Transverse colon (tissue), 4 donors: ENCODE results near the gene PTPRE. TPM values are rescaled to one million over a fixed set of nuclear protein-coding genes. Genes with fewer than 3 reads are reported as not detected.
A peak's percentile ranks its signal among the peaks of the same experiment; 100 is the strongest.

Source experiments
- DNase-seq: peaks from one replicate; pipeline ENCODE4 v3.0.0-alpha.2; 2019
- H3K27ac ChIP-seq, 4 donors: fragments of 200-600 bp; sonication (generic); 2 replicates each; pipeline ENCODE4 v1.5.1; 2016 to 2018; ENCODE audit warnings: inconsistent platforms in 4 of 4
- H3K27me3 ChIP-seq: fragments of 200-600 bp; sonication (generic); 2 replicates; pipeline ENCODE4 v1.5.1; 2017; ENCODE audit warnings: inconsistent platforms
- H3K36me3 ChIP-seq, 4 donors: fragments of 200-600 bp; sonication (generic); 2 replicates each; pipeline ENCODE4 v1.5.1; 2017 to 2019; ENCODE audit warnings: inconsistent platforms in 4 of 4
- H3K4me1 ChIP-seq, 4 donors: fragments of 200-600 bp; sonication (generic); 2 replicates each; pipeline ENCODE4 v1.5.1; 2017 to 2020; ENCODE audit warnings: inconsistent platforms in 4 of 4
- H3K4me3 ChIP-seq, 4 donors: fragments of 200-600 bp; sonication (generic); 1 replicate in 1 of 4; 2 replicates in 3 of 4; pipeline versions ENCODE4 v1.5.1 to v1.6.1; 2017 to 2019; ENCODE audit warnings: inconsistent platforms in 4 of 4
- H3K9me3 ChIP-seq, 2 donors: fragments of 200-600 bp; sonication (generic); 2 replicates each; pipeline ENCODE4 v1.5.1; 2017 to 2019; ENCODE audit warnings: inconsistent platforms in 2 of 2
- CTCF ChIP-seq, 5 experiments: fragments of 200-600 bp in 3 of 5; fragments of 450-650 bp in 2 of 5; sonication (generic) in 3 of 5; IDR thresholded peaks; 1 replicate in 2 of 5; 2 replicates in 3 of 5; pipeline ENCODE4 v1.5.1; 2016 to 2017; ENCODE audit warnings: antibody characterized with exemption in 5 of 5, inconsistent platforms in 3 of 5, mild to moderate bottlenecking in 2 of 5, moderate library complexity in 1 of 5
- EP300 ChIP-seq: sonication (generic); formaldehyde crosslinking; IDR thresholded peaks from one replicate; pipeline ENCODE4 v1.6.1; 2017; ENCODE audit warnings: antibody characterized with exemption, low read depth
- POLR2A ChIP-seq: fragments of 450-650 bp; IDR thresholded peaks from one replicate; pipeline ENCODE4 v1.6.1; 2016; ENCODE audit warnings: antibody characterized with exemption, mild to moderate bottlenecking, moderate library complexity
- POLR2AphosphoS5 ChIP-seq, 3 donors: sonication (generic); formaldehyde crosslinking; IDR thresholded peaks; one replicate each; pipeline ENCODE4 v1.6.1; 2016; ENCODE audit warnings: antibody characterized with exemption in 3 of 3
- WGBS, 2 donors: methylation state at CpG; one replicate each; pipeline ENCODE4 v1.1.5; 2018; ENCODE audit warnings: low coverage in 1 of 2; 5-methylcytosine and 5-hydroxymethylcytosine counted together
- in situ Hi-C, 4 donors: fragments of 200-750 bp; cut with MboI; loops; one replicate each; pipeline versions ENCODE4 v1.15.0 to v1.15.1; 2017; ENCODE audit warnings: low sequenced_read_pairs in 3 of 4, low pct_ligation_motif_present in 1 of 4, low pct_unique_long_range_greater_than_20kb in 1 of 4
- intact Hi-C: fragments of 100-400 bp; cut with DNase I; formaldehyde crosslinking; loops from one replicate; pipeline ENCODE4 v1.15.1; 2023; ENCODE audit warnings: low total_unique reads
- total RNA-seq, 4 donors: library from RNA; depleted of rRNA; stranded (reverse); fragments of >200 nt; gene quantifications; one replicate each; pipeline ENCODE4 v1.1.0, GENCODE V29; 2016

The PTPRE gene
- total RNA-seq, 4 donors from 2014 or later, result 25.7 to 43.6 (median 26.7) TPM

GRCh38 chr10:127888521-127889312 lies 18.2 kb upstream of the PTPRE start:
- TF ChIP-seq POLR2AphosphoS5 (IDR thresholded peaks at IDR 0.05), result peak; percentile 66 to 95 (median 93)
- TF ChIP-seq CTCF (IDR thresholded peaks at IDR 0.05), result no peak
- peak; percentile 94 for TF ChIP-seq POLR2A
- peak; percentile 11 for TF ChIP-seq EP300
- DNase-seq, result peak; percentile 76
- Histone ChIP-seq H3K27me3 (no peaks in the 10 kb centered on the region), H3K36me3 (no peaks in the 10 kb centered on the region), H3K4me1 (peaks cover 4 to 66% (median 34%) of the 10 kb centered on the region in 4 donors), H3K4me3 (peak overlapping the region in 1 of 4 donors; percentile 54), H3K9me3 (no peaks in the 10 kb centered on the region), H3K27ac (peak overlapping the region; percentile 73 to 86 (median 84))
- intact Hi-C loops, result no loop called here
- 39 to 62% methylated on average over 8 to 13 of the region's 13 CpGs for WGBS, 2 donors
- in situ Hi-C loops, result no loop called here

GRCh38 chr10:127889605-127890195 lies 17.2 kb upstream of the PTPRE start:
- Histone ChIP-seq H3K9me3 (no peaks in the 10 kb centered on the region), H3K36me3 (no peaks in the 10 kb centered on the region), H3K27ac (peak overlapping the region; percentile 73 to 86 (median 84)), H3K27me3 (no peaks in the 10 kb centered on the region), H3K4me1 (peaks cover 4 to 65% (median 33%) of the 10 kb centered on the region in 4 donors), H3K4me3 (peak overlapping the region in 3 of 4 donors; percentile 32 to 54 (median 37))
- intact Hi-C loops (no loop called here), in situ Hi-C loops (no loop called here)
- WGBS, 2 donors, result 0 to 16% methylated on average over 1 to 4 of the region's 4 CpGs
- DNase-seq, result no peak
- TF ChIP-seq POLR2AphosphoS5 (IDR thresholded peaks at IDR 0.05) (no peak), POLR2A (no peak), CTCF (IDR thresholded peaks at IDR 0.05) (no peak), EP300 (no peak)

- no peak for DNase-seq
- Histone ChIP-seq H3K27me3 (no peaks in the 10 kb centered on the region), H3K4me1 (peaks cover 4 to 62% (median 30%) of the 10 kb centered on the region in 4 donors), H3K36me3 (no peaks in the 10 kb centered on the region), H3K4me3 (peak overlapping the region in 3 of 4 donors; percentile 32 to 54 (median 37)), H3K9me3 (no peaks in the 10 kb centered on the region), H3K27ac (peak overlapping the region; percentile 73 to 86 (median 84))
- intact Hi-C loops, result no loop called here
- TF ChIP-seq EP300, result no peak
- TF ChIP-seq POLR2AphosphoS5 (IDR thresholded peaks at IDR 0.05), result no peak
- no peak for TF ChIP-seq POLR2A
- no peak for TF ChIP-seq CTCF (IDR thresholded peaks at IDR 0.05)
- WGBS, 2 donors, result 21 to 58% methylated on average over 2 to 3 of the region's 3 CpGs
- in situ Hi-C loops, result no loop called here
Observed at GRCh38 chr10:127890216-127890615, 16.7 kb upstream of the PTPRE start.

GRCh38 chr10:127890832-127891334 lies 16.0 kb upstream of the PTPRE start:
- intact Hi-C loops (no loop called here), in situ Hi-C loops (no loop called here)
- Histone ChIP-seq H3K4me3 (peak overlapping the region in 3 of 4 donors; percentile 32 to 54 (median 37)), H3K27me3 (no peaks in the 10 kb centered on the region), H3K27ac (peak overlapping the region; percentile 73 to 86 (median 84)), H3K36me3 (no peaks in the 10 kb centered on the region), H3K4me1 (peaks cover 4 to 55% (median 28%) of the 10 kb centered on the region in 4 donors), H3K9me3 (no peaks in the 10 kb centered on the region)
- 40% methylated on average over 3 of the region's 3 CpGs; no CpG with 5 or more reads in 1 of the 2 donors for WGBS, 2 donors
- DNase-seq, result no peak
- TF ChIP-seq CTCF (IDR thresholded peaks at IDR 0.05) (no peak), EP300 (no peak), POLR2A (no peak), POLR2AphosphoS5 (IDR thresholded peaks at IDR 0.05) (no peak)
